Measurements from ENCODE around the gene CHKA.

Gene CHKA

DNA sequence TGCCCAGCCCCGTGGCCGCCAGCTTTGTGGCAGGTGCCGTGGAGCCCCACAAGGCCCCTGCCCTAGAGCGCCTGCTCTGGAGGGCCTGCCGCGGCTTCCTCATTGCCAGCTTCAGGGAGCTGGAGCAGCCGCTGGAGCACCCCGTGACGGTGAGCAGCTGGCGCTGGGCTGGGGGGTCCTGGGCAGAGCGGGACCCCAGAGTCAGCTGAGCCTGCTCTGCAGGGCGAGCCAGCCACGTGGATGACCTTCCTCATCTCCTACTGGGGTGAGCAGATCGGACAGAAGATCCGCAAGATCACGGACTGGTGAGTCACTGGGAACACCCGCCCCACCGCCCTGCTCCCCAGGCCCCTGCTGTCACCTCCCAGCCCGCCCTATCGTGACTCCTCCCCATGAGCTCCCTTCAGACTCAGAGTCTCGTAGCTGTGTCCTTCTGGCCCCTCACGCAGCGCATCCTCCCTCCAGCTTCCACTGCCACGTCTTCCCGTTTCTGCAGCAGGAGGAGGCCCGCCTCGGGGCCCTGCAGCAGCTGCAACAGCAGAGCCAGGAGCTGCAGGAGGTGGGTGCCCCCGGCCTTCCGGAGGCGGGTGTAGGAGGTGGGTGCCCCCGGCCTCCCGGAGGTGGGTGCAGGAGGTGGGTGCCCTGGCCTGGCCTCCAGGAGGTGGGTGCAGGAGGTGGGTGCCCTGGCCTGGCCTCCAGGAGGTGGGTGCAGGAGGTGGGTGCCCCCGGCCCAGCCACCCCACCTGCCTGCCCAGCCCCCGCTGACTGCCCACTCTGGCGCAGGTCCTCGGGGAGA is 77.6 kb downstream of the CHKA start:
- DNase-seq: no peak

DNA sequence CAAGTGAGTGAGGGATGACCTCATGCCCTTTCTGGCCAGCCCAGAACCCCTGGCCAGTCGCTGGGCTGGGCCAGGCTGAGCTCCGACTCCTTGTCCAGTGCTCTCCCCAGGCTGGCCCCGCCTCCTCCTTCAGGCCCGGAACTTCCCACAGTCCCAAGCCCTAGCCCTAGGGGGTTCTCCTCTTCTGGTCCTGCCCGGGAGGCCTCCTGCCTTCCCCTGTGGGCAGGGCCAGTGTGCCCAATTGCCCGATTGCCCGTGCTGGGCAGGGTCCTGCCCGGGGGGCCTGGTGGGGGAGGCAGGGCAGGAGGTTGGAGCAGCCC is 78.2 kb downstream of the CHKA start:
- no peak for DNase-seq

- no peak for DNase-seq
Measured at GRCh38 chr11:68042219-68043028, 78.8 kb downstream of the CHKA start.

DNA sequence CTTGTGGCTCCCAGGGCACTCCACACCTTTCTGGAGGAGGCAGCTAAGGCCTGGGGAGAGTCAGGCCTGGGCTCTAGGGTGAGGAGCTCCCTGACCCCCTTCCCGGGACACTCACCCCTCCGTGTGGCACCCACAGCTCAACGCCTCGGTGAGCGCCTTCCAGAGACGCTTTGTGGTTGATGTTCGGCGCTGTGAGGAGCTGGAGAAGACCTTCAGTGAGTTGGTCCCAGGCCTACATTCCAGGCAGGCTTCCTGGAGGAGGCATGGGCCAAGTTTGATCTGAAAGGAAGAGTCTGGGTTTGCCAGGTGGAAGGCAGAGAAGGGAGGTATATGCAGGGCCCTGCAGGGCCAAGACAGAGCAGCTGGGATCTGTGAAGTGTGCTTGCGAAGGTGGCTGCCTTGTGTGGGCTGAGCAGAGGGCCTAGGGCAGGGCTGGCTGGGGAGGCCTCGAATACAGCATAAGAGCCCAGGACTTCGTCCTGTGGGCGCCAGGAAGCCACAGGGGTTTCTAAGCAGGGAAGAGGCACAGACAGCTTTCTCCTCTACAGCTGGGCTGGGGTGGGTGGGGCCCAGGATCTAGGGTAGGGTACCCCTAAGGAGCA is 79.5 kb downstream of the CHKA start:
- no peak for DNase-seq

DNA sequence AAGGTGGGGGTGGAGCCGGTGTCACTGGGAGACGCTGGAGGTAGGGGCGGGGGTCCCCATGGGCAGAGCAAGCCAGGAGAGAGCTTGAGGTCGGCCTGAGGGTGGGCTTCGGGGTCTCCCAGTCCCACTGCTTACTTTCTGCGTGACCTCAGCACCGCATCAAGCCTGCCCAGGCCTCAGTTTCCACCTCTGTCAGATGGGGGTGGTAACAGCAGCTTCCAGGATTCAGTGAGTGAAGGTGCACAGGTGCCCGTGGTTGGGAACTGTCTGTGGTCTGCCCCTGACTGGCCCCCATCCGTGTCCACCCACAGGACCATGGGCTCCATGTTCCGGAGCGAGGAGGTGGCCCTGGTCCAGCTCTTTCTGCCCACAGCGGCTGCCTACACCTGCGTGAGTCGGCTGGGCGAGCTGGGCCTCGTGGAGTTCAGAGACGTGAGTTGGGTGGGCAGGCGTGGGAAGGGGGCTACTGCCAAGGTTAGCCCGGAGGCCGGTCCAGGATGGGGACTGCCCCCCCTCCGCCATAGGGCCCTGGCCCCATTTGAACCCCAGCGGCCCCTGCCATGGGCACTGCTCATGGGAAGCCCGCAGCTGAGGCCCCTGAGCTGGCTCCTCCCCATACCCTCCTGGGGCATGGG is 80.1 kb downstream of the CHKA start:
- no peak for DNase-seq

DNA sequence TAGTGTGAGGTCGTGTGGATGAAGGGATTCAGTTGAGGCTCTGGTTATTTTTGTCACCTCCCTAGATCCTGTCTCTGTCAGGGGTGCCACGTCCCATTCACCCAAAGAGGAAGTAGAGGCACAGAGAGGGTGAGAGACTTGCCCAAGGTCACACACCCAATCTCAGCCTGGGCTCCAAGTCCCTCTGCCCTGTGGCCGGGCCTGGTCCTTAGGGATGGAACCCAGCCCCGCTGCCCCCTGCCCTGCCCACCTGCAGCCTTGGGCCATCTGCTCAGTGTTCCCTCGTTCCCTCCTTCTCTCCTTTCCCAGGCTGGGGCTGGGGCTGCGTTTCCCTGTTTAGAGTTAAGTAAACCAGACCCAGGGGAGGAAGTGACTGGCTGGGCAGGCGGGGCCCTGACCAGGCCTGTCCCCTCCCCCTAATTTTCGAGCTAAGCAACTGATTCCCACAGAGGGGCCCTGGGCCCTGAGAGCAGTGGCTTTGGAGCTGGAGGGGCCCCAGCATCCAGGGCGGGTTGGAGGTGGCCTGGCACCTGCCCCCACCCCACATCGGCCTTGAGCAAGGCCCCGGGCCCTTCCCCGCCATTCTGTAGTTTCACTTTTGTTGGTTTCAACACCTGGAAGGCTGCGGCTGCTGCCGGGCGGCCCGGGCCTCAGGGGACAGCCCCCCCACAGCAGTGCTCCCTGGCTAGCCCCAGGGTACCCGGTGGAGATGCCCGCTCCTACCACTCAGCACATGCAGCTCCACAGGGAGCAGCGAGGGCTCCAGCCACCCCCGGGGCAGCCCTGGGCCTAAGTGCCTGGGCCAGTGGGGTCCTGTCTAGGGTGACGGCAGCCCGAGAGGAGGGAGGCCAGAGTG is 80.9 kb downstream of the CHKA start:
- DNase-seq: peak; percentile 64

- DNase-seq: no peak
Measured at GRCh38 chr11:68039526-68040086, 81.6 kb downstream of the CHKA start.

DNA sequence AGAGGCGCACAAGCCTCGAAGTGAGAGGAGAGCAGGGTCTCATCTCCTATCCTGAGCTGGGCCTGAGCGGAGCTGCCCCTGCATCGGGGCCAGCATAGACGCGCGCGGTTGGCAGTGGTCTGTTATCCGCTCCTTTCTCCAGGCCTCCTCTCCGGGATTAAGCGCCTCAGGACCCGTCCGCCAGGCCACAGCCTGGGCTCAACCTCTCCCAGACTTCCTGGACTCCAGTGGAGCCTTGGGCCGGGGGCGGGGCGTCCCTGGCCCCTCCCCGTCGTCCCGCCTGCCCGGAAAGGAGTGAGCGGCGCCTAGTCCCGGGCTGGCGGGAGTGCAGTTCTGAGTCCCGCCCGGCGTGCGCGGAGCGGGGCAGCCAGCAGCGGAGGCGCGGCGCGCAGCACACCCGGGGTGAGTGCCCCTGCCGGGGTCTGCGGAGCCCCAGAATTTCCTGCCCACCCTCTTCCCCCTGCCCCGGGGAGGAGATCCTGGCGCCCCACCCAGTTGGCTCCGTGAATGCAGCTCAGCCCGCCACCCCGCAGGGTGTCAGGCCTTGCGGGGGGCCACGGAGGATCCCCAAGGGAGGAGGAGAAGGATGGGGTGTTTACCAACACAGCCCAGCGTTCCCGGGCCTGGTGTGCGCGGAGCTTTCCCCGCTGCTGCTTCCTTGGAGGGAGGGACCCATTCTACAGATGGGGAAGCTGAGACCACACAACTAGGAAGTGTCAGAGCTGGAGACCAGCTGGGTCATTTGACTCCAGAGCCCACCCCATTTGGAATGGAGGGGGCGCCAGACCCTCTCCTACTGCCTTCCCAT is 82.3 kb downstream of the CHKA start, which contains the start of gene TCIRG1:
TCIRG1 (plus strand) TSS at position 308 of the 808 bp plus-strand sequence. CDS start 2,247 bp downstream, outside the sequence.
- DNase-seq: peak; percentile 82

DNA sequence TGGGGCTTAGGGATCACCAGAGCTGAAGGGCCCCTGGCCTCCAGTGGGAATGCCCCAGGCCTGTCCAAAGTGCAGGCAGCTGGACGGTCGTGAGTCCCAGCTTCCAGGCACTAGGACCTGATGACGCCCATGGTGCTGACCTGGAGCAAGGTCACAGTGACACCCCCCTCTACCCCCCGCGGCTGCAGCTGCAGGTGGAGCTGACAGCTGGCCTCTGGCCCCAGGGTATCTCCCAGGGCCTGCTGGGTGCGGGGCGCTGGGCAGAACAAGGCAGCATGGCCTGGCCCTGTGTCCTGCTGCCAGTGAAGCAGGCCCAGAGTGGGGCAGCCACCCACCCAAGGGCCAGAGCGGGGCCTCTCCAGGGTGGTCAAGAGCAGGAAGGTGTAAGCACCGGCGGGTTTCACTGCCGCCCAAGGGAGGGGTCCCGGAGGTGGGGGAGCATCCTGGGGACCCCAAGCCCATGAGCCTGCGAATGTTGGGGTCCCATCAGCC is 82.9 kb downstream of the CHKA start:
- no peak for DNase-seq

DNA sequence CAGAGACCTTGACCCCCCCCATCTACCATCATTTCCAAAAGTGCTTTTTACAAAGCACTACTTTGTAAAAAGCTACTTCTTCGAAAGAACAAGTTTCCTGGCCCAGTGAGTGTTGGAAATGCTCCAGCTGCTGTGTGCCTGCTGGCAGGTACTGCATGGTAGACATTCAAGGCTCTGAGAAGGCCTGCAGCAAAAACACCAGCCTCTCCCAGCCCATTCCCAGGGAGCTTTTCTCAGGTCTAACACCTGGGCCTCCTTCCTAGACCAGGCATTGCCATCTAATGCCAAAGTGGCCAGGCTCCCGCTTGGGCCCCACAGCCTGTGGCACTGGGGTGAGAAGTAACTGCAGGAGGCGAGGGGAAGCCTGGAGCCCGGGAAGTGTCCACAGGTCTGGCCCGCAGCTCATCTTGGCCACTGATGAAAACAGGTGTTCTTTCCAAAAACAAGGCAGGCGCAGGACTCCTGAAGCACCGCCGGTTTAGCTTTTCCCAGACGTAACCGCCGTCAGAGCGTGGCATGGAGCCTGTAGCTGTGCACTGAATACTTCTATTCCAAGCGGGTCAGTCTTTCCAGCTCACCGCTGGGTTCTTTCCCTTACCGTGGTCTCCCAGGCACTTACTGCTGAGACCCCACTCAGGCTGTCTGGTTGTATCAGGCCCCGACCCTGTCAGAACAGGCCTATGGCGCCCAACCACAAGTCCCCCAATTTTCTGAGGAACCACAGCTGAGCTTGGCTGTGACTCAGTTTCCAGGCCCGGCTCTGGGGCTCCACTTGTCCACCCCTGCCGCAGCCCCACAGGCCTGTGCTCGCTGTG is 83.6 kb downstream of the CHKA start:
- DNase-seq: no peak

DNA sequence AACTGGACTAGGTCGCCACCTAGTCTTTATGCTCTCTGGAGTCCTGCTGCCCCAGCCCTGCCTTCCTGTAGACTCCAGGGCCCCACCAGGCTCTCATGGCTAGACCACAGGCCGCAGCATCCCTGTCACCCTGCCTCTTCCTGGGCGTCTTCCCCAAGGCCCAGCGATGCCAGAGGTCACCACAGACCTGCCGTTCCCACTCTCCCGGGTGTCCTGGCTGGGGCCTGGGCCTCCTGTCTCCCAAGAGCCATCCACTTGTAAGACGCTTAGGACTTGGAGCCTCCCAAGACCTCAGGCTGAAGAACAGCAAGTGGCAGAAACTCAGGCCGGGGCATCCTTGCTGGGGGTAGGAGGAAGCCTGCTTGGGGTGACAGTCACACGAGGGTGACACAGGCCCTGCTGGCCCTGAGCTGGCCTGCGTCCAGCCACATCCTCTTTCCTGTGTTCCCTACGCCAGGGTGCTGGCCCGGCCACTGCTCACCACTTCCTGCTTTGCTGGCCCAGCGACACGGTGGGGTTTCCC is 84.4 kb downstream of the CHKA start:
- DNase-seq: peak; percentile 54

DNA sequence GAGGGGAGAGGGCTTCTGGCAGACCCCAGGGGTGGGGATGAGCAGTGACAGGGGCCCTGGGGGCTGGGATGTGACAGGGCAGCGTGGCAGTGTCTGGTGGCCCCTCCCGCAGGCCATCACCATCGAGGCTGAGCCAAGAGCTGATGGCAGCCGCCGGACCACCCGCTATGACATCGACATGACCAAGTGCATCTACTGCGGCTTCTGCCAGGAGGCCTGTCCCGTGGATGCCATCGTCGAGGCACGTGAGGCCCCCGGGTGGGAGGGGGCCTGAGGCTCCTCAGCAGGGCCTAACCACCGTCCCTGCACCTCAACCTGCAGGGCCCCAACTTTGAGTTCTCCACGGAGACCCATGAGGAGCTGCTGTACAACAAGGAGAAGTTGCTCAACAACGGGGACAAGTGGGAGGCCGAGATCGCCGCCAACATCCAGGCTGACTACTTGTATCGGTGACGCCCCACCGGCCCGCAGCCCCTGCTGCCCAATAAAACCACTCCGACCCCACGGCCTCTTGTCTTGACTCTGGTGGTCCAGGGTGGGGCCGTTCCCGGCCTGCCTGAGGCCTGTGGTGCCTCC is 85.0 kb downstream of the CHKA start:
- no peak for DNase-seq

DNA sequence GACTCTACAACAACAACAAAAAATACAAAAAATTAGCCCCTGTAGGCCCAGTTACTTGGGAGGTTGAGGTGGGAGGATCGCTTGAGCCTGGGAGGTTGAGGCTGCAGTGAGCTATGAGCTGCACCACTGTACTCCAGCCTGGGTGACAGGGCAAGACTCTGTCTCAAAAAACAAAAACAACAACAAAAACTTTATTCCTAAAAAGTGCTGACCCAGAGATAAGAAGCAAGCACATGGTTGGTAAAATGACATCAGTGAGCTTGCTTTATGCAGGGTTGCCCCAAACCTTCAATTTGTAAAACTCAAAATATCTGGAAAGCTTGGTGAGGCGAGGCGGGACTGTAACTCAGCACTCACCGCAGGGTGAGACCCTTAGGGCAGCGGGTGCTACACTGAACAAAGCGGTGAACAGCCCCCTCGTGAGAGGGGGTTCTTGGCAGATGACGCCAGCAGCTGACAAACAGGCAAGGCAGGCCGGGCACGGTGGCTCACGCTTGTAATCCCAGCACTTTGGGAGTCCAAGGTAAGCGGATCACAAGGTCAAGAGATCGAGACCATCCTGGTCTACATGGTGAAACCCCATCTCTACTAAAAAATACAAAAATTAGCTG is 85.8 kb downstream of the CHKA start:
- DNase-seq: no peak

GRCh38 chr11:68033708-68034045 is 87.5 kb downstream of the CHKA start:
- DNase-seq: no peak

- no peak for DNase-seq
Measured at GRCh38 chr11:68032997-68033707, 88.0 kb downstream of the CHKA start.

DNA sequence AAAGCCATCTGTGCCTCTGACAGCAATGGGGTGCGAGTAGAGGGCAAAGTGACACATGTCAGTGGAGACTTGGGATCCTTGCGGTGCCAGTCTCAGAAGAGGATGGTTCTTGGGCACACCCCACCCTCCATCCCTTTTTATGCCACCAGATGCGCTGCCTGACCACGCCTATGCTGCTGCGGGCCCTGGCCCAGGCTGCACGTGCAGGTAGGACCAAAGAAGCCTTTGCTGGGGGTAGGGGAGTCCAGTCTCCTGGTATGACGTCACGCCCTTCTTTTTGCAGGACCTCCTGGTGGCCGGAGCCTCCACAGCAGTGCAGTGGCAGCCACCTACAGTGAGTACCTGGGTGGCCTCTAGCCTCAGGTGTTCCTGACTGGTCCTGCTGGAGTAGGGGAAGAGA is 89.2 kb downstream of the CHKA start:
- DNase-seq: no peak

DNA sequence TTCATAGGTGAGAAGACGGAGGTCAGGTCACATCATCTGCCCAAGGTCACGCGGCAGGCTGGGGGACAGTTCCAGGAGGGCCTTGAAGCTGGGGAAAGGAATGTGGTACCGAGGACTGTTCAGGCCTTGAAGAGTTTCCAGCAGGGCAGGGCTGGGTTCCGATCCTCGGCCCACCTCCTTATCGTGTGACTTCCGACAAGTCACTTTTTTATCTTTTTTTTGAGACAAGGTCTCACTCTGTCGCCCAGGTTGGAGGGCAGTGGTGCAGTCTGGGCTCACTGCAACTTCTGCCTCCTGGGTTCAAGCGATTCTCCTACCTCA is 90.1 kb downstream of the CHKA start:
- peak; percentile 20 for DNase-seq

- peak; percentile 98 for DNase-seq
Measured at GRCh38 chr11:68030318-68031143, 90.7 kb downstream of the CHKA start, which contains the start of gene NDUFS8. Gene NDUFS8, plus strand, starts transcription at chr11:68030681. Its CDS starts 1,471 bp downstream, at chr11:68032152.

Measured in activated CD4-positive, alpha-beta T cell treated with anti-CD3 and anti-CD28 coated beads, Interleukin-2, Interleukin-6, amounts not matched to agents 100 ng/mL and 50 ng/mL, durations not matched to agents 16 hours and 8 hours (primary cell).